GM18508 (cell line): ENCODE data around the gene CHMP4A.

ENCODE experiments used
- ATAC-seq: cut with Tn5 transposase; IDR thresholded peaks from one replicate; pipeline ENCODE4 v1.9.1; 2021; ENCODE audit warnings: moderate number of reproducible peaks; ENCODE audit not compliant: insufficient read depth, unreplicated experiment

CHMP4A gene

DNA sequence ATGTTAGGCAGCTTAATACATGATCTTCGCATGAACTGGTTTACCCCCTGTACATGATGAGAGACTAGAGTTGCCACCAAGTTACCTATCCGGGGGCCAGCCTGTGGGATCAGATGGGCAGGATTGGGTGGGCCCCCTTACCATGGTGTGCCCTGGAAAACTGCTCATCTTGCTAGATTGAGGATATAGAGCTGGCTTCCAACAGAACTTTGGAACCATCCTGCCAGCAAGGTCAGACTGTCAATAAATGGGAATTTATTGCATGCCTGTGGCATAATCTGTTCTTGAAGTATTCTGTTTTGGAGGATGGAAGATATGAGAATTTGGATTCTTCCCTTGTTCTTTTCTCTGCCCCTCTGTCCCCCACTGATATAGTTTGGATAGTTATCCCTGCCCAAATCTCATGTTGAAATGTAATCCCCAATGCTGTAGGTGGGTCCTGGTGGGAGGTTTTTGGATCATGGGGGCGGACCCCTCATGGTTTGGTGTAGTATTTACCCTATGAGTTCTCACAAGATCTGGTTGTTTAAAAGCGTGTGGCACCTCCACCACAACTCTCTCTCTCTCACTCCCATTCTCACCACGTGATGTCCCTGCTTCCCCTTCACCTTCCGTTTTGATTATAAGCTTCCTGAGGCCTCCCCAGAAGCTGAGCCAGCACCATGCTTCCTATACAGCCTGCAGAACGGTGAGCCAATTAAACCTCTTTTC lies 14.3 kb downstream of the CHMP4A start:
- no peak for ATAC-seq

DNA sequence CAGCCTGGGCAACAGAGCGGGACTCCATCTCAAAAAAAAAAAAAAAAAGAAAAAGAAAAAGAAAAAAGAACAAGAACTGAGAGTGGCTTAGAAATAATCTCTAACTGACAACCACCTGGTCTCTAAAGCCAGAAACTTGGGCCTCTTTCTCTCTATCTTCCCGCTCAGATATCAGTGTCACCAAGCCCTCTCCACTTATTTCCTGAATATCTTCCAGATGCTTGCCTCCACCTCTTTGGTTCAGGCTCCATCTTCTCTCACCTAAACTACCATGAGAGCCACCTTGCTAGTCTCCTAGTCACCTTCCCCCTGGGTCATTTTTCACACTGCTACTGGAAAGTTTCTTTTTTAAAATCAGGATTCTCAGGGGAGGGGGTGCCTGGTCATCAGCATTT lies 16.2 kb downstream of the CHMP4A start:
- ATAC-seq, result no peak

DNA sequence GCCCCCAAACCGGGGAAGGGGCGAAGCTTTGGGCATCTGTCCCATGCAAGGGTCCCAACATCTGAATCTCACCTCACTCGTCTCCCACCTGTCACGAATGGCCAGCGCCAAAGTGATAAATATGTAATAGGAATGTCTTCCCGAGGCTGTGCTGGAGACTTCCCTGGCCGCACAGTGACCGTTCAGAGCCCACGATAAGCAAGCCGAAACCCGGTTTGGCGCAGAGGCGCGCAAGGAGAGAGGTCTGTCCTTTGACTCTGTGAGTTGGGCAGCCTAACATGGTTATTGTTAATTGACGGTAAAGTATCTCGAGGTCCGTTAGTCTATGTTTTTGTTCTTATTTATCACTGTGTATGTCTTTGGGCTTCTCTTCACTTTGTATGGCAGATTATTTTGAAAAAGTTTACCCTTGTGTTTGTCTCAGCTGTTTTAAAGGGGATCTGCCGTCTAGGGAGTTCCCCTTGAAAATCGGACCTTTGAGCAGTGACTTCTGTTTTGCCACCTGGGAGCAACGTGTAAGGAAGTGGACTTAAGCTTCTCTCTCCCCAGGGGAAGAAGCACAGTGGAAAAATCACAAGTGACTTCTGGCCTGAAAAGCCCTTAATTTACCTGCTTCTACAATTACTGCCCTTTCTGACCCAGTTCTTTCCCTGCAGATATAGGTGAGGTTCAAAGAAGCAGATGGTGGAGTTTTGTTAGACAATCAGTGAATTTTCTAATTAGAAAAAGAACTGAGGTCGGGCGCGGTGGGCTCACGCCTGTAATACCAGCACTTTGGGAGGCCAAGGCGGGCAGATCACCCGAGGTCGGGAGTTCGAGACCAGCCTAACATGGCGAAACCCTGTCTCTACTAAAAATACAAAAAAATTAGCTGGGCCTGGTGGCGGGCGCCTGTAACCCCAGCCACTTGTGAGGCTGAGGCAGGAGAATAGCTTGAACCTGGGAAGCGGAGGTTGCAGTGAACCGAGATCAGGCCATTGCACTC lies 16.9 kb downstream of the CHMP4A start:
- ATAC-seq, result no peak

DNA sequence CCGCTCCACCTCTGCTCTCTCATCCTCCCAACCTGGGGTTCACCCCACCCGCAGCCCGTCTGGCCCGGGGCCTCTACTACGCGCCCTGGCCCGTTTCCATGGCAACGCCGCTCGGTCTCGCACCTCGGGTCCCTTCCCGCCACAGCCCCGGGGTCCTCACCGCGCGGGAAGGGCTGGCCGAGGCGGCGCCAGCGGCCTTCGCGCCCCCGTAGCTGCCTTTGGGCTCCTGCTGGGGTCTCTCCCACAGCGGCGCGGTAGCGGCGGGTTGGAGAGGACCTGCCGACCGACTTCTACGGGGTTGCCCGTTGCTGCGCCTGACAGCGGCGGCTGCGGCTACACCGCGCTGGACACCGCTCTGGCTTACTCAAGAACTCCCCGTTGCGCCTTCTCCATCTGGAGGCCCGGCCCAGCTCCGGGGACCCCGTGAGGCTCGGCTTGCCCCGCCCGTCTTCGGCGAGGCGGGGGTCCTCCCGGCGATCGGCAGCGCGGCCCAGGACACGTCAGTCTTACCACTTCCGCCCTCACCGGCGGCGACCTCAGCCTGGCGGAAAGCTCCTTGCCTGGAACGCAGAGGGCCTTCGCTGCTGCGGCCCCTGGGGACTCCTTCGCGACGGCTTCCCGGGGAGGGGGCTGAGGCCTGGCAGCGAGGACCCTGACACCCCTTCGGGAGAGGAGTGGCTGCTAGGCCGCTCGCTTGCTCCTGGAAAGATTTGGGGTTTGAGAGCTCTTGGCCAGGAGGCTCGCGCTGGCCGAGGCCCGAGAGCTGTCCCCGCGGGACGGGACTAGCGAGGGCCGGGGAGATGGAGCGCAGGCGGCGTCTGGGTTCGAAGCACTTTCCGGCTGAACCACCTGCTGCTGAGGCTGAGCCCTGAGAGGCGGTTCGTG lies 17.9 kb downstream of the CHMP4A start, which contains the start of gene TM9SF1:
Gene TM9SF1 (minus strand): TSS at position 256 of the 885 bp plus-strand sequence. CDS start 422 bp downstream, outside the sequence.
- ATAC-seq, result peak; percentile 61

DNA sequence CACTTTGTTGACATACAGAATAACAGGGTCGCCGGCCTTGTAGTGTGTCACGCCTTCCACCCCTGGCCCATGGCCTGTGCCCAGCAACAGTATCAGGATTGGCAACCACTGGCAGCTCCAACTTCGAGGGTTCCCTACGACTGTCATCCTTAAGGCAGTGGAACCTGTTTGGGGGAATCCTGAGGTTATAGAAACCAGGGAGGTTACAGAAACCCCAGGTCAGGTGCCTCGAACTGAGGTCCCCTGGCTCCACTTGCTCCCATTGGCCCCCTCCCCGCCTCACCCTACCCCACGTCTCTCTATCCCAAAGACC lies 18.5 kb downstream of the CHMP4A start:
- ATAC-seq, result no peak

DNA sequence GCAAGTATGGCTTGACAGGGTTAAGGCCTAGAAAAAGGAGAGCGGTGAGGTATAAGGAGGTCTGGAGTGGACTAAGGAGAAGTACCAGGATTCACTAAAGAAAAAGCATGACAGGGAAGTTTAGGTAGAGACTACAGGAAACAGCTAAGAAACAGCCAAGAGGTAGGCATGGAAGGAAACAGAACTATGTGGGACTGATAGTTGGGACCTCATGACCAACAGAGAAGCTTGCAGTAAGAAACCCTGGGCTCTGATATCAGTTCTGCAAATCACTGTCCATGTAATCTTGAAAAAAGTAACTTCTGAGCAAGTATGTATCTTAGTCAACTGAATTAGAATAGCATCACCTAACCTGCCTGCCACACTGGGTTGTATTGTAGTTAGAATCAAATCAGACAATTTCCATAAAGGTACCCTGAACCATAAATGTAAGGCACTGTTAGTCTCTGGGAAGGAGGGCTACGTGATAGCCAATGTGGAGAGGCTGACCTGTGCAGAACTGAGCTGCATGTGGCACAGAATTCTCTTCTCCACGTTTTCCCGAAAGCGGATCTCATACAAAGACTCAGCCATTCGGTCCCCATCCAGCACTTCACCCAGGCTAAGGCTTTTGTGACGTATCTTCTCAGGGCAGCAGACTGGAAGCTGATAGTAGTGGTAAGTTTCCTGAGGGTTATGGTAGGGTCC lies 19.0 kb downstream of the CHMP4A start:
- ATAC-seq, result no peak

DNA sequence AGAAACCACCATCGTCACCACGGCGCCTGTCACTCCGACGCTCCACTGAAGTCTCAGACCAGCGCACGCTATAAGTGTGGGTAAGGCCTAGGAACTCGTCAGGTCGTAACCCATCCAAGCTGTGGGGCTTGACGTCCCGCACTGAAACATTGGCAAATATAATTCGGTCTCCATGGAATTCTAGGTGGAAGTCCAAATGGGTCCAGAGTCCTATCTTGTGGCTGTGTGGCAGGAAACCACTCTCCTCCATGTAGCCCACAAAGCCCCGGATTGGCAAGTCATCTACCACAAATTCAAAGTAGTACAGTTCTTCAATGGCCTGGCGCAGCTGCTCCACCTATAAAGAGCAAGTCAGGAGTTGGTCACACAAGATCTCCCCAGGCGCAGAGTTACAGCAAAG lies 20.4 kb downstream of the CHMP4A start:
- no peak for ATAC-seq

DNA sequence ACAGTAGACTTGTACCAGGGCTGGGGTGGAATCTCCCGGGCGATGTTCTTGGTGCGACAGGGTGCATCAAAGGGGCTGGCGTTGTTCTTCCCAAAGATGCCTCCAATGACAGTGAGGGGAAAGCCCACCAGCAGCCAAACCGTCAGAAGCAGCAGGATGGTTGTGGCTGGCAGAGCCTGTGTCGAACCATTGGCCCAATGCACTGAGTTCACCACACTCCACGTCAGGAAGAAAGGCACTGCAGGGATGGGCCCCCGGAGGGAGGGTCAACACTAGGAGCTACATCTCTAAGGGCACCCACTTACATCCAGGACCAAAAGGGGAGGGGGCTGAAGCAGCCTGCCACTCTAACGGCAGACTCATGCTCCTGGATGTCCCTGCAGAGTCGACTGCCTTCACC lies 22.9 kb downstream of the CHMP4A start:
- no peak for ATAC-seq

DNA sequence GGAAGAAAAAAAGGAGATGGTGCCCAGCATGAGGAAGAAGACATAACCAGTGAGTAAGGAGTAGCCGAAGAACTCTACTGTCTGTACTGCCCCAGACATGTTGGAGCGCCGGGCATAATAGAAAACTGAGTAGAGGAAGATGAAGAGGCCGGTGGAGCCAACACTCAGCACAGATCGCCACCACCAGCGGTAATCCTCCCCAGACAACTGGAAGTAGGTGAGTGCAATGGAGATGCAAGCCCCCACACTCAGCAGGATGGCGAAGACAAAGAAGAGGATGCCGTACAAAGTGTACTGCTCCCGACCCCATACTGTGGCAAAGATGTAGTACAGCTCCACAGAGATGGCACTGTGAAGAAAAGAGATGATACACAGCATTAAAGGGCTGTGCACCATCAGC lies 23.8 kb downstream of the CHMP4A start:
- no peak for ATAC-seq

DNA sequence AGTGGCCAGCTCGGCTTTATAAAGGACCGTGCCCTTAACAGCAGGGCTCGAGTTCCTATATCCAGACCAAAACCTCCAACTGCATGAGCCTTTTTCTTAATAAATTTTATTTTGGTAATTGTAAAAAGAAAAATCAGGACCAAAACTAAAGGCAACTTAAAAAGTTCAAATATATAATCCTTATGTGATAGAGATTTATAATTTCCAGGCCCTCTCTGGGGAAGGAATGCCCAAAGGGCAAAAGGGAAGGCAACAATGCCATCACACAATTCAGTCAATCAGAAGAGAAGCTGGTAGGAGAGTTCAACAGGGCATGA lies 24.3 kb downstream of the CHMP4A start:
- no peak for ATAC-seq

DNA sequence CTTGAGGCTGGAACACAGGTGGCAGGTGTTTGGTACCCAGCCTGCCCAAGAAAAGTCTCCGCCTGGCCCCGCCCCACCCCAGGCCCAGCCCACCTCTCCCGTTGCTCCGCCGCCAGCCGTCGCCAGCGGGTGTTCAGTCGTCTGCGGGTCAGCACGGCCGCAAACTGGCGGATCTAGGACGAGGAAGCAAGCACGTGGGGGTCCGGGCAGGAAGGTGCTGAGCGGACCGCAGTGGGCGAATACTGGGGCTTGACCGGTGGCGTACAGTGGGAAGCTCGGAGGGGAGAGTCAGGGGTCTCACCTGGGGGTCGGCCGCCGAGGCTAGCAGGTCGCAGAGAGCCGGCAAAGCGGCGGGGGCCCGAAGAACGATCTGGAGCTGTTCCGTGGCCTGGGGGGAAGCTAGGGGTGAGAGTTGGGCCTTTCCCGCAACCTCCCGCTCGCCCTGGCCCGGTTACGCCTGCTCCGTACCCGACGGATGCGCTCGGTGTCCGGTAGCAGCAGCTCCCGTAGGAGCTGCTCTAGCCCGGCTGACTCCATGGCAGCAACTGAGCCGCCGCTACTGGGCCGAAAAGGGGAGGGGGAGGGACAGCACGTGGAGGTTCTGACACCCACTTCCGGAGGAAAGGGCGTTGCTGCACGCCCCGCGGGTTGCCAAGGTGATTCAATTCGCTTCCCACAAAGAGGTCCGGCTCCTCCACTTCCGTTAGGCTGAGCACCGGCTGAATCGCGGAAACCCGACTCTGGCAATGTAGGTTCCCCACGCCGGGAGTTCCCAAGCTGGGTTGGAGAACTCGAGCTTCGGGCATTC lies 24.8 kb downstream of the CHMP4A start, which contains the start of gene IPO4:
Gene IPO4 (minus strand): TSS at position 566 of the 808 bp plus-strand sequence. CDS start 29 bp downstream, at position 537.
- ATAC-seq, result peak; percentile 54

DNA sequence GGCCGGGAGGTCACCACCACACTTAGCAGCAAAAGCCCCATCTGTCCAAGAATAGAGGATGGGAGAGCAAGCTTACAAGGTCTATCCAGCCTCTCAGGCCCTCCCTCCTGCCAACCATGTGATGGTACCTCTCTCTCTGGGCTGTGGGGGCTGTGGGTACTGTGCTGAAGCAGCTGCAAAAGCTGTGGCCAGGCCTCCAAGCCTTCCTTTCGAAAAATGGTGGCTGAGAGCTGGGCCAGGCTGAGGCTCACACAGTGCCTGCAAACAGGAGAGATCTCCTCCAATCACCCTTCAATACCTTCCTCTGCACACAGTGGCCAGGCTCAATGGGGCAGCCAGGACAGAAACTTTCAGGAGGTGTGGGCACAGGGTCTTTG lies 25.8 kb downstream of the CHMP4A start:
- ATAC-seq, result no peak

DNA sequence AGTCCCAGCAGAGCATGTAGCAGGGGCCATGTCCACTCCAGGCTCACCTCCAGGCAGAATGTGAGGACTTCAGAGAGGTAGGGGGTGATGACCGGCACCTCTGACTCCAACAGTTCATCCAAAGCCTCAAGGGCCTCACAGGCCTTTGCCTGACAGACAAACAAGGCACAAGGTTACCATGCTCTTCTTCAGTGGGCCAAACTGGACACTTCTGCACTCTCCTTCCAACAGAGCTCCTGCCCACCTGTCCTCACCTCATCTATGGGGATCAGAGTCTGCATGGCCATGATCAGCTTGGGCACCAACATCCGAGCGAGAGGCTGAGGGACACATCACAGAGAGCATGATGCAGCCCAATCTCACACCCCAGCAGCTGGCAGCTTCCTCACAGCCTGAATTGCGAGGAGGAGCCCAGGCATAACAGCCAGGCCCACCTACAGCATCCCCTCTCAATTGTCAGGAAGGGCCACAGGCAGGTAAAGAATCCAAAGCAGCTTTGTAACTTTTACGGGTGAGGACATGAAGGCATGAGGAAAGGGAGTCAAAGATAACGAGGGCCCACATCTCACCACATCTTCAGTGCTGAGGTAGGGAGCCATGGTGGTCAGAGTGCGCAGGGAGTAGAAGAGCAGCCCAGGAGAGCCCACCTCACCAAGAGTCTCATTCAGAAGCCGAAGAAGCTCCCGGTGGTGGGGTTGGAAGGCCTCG lies 26.3 kb downstream of the CHMP4A start:
- ATAC-seq, result no peak

DNA sequence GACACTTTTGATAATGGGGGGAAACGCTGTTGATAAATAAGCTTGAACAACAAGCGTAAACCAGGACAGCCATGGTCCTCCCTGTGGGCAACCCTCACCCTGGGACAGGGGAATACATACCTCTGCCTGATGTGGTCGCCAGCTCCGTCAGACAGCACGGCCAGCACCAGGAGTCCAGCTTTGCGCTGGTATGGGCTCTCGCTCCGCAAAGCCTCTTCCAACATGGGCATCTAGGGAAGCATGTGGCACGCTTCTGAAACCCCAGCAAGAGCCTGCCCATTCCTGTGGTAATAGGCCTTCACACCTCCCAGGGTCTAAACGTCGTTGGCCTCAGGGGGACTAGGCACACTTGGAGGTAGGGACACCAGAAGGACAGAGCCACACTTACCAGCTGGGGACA lies 27.5 kb downstream of the CHMP4A start:
- ATAC-seq, result no peak

DNA sequence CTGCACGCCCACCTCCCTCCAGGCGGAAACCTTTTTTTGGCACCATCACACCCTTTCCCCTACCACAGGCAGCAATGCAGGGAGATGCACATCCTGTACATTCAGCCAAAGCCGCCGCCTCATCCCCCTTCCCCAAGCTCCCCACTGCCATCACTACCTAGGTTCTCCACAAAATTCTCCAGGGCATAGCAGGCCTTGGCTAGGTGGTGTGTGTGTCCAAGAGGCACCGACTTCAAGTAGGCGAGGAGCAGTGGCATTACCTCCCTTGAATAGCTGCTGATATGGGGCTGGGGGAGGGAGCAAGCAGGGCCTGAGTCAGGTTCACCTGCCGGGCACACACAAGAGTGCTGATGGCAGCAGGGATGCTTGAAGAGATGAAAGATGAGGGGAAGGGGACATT lies 28.3 kb downstream of the CHMP4A start:
- no peak for ATAC-seq

DNA sequence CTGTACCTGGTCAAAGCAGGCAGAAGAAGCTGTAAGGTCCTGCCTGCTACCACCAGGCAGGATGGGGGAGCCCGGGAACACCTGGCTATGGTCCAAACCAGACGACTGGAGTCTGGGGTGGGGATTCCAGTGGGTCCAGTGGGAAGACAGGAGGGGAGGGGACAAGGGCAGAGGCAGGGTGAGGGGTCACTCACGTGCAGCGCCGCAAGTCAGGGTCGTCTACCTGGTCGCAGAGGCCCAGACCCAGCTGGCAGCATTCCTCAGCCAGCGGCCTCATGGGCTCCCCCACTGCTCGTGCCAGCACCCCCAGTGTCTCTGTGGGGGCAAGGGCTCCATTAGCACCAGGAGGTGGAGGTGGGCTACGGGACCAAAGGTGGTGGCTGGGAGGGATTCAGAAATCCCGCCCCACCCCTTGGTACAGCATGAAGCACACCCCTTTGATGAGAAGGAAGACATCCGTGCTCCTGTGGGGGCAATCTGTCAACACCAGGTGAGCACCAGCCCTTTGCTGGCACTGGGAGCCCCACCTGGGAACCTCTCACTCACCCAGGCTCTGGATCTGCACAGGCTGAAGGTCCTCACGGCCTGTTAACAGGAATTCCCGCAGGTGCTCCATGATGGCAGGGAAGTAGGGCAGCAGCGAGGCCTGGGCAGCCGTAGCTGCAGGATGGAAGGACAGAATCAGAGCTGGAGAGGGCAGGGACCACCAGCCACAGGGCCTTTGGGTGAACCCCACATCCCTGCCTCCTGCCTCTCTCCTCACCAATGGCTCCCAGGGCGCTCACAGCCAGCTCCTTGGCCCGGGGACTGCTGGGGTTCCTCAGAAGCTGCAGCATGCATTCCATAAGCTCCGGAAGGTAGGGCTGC lies 29.0 kb downstream of the CHMP4A start:
- no peak for ATAC-seq

DNA sequence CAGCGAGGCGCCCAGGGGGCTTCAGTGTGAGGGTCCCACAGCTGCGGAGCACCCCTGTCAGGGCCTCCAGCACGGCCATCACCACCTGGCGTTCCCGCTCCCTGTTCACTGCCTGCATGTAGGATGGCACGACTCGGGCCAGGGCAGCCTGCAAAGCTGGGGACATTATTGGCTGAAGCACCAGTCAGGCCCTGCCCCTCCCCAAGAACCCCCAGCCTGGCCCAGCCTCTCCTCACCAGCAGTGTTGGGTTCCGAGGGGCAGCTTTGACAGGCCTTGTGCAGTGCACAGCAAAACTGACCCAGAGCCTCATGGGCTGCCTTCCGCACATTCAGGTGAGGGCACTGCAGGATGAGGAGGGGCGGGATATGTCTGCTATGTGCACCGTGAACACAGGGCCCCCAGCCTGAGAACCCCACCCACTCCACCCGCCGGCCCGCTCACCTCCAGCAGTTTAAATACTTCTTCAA lies 30.2 kb downstream of the CHMP4A start:
- no peak for ATAC-seq
